HG02981 (cell line): ENCODE measurements around the gene PRTG.
"Not testable (repeated sequence)": the region's sequence is repeated elsewhere in the genome, so short reads cannot be mapped to it uniquely, and the experiment has no call there.

ENCODE experiments used
- ATAC-seq: cut with Tn5 transposase; IDR thresholded peaks from one replicate; pipeline ENCODE4 v1.9.1; 2021; ENCODE audit warnings: mild to moderate bottlenecking, moderate library complexity; ENCODE audit not compliant: unreplicated experiment

Gene PRTG

GRCh38 chr15:55638764-55639163 is 104.2 kb downstream of the PRTG start:
- no peak for ATAC-seq

GRCh38 chr15:55637086-55637485 is 105.9 kb downstream of the PRTG start:
- ATAC-seq, result no peak

- no peak for ATAC-seq
These were observed 109.2 kb downstream of the PRTG start for GRCh38 chr15:55633731-55634130.

GRCh38 chr15:55632434-55632833 is 110.5 kb downstream of the PRTG start:
- ATAC-seq, result no peak

GRCh38 chr15:55630858-55631257 is 112.1 kb downstream of the PRTG start:
- ATAC-seq, result no peak

- no peak for ATAC-seq
These were observed 114.6 kb downstream of the PRTG start for GRCh38 chr15:55628369-55628730.

- ATAC-seq, result no peak
These were observed 115.1 kb downstream of the PRTG start for GRCh38 chr15:55627730-55628368.

- no peak for ATAC-seq
These were observed 123.2 kb downstream of the PRTG start for GRCh38 chr15:55619783-55620182.

- ATAC-seq, result no peak
These were observed 124.6 kb downstream of the PRTG start for GRCh38 chr15:55618387-55618786.

GRCh38 chr15:55615445-55615844 is 127.5 kb downstream of the PRTG start:
- ATAC-seq, result no peak

GRCh38 chr15:55613727-55614126 is 129.2 kb downstream of the PRTG start:
- ATAC-seq, result no peak

GRCh38 chr15:55606214-55606613 is 136.7 kb downstream of the PRTG start:
- no peak for ATAC-seq

GRCh38 chr15:55601374-55601773 is 141.6 kb downstream of the PRTG start:
- ATAC-seq, result no peak

GRCh38 chr15:55599439-55599838 is 143.5 kb downstream of the PRTG start:
- ATAC-seq, result no peak

GRCh38 chr15:55593019-55593418 is 149.9 kb downstream of the PRTG start:
- not testable (repeated sequence) for ATAC-seq

GRCh38 chr15:55590788-55591187 is 152.2 kb downstream of the PRTG start:
- ATAC-seq, result no peak

GRCh38 chr15:55589287-55589686 is 153.7 kb downstream of the PRTG start:
- ATAC-seq, result no peak

GRCh38 chr15:55588815-55589115 is 154.2 kb downstream of the PRTG start:
- no peak for ATAC-seq

- no peak for ATAC-seq
These were observed 154.7 kb downstream of the PRTG start, which contains the start of gene PYGO1 for GRCh38 chr15:55588070-55588814. PYGO1 (minus strand) TSS chr15:55588345; CDS start chr15:55587883, 462 bp downstream.

- no peak for ATAC-seq
These were observed 155.5 kb downstream of the PRTG start for GRCh38 chr15:55587321-55588069.

- ATAC-seq, result no peak
These were observed 156.1 kb downstream of the PRTG start for GRCh38 chr15:55586808-55587207.

- ATAC-seq, result no peak
These were observed 166.0 kb downstream of the PRTG start for GRCh38 chr15:55576943-55577342.
